Measurements from ENCODE around the gene NKAIN2.

Gene NKAIN2

GRCh38 chr6:124066269-124066668, 262.6 kb downstream of the NKAIN2 start:
- H3K4me3 ChIP-seq (ENCODE audit: low read depth, low read length) = no peak overlapping the region
- DNase-seq (ENCODE audit: low read depth) = no peak
- TF ChIP-seq CTCF (IDR thresholded peaks at IDR 0.05; ENCODE audit: insufficient read depth, low read depth, low read length, missing control alignments) = no peak

GRCh38 chr6:124066946-124067552, 263.4 kb downstream of the NKAIN2 start:
- TF ChIP-seq CTCF (IDR thresholded peaks at IDR 0.05; ENCODE audit: insufficient read depth, low read depth, low read length, missing control alignments) = no peak
- H3K4me3 ChIP-seq (ENCODE audit: low read depth, low read length) = no peak overlapping the region
- DNase-seq (ENCODE audit: low read depth) = no peak

- DNase-seq (ENCODE audit: low read depth) = no peak
- H3K4me3 ChIP-seq (ENCODE audit: low read depth, low read length) = no peak overlapping the region
- no peak for TF ChIP-seq CTCF (IDR thresholded peaks at IDR 0.05; ENCODE audit: insufficient read depth, low read depth, low read length, missing control alignments)
Measured at GRCh38 chr6:124069230-124069950, 265.7 kb downstream of the NKAIN2 start.

- no peak for TF ChIP-seq CTCF (IDR thresholded peaks at IDR 0.05; ENCODE audit: insufficient read depth, low read depth, low read length, missing control alignments)
- no peak overlapping the region for H3K4me3 ChIP-seq (ENCODE audit: low read depth, low read length)
- DNase-seq (ENCODE audit: low read depth) = no peak
Measured at GRCh38 chr6:124073021-124073420, 269.4 kb downstream of the NKAIN2 start.

- no peak for DNase-seq (ENCODE audit: low read depth)
- TF ChIP-seq CTCF (IDR thresholded peaks at IDR 0.05; ENCODE audit: insufficient read depth, low read depth, low read length, missing control alignments) = no peak
- H3K4me3 ChIP-seq (ENCODE audit: low read depth, low read length) = no peak overlapping the region
Measured at GRCh38 chr6:124073820-124074587, 270.3 kb downstream of the NKAIN2 start.

- no peak overlapping the region for H3K4me3 ChIP-seq (ENCODE audit: low read depth, low read length)
Measured at GRCh38 chr6:124074606-124075005, 270.9 kb downstream of the NKAIN2 start.

More at GRCh38 chr6:124074606-124075005, 270.9 kb downstream of the NKAIN2 start:
- no peak for TF ChIP-seq CTCF (IDR thresholded peaks at IDR 0.05; ENCODE audit: insufficient read depth, low read depth, low read length, missing control alignments)
- no peak for DNase-seq (ENCODE audit: low read depth)

Data from GM12865 (cell line).